Measurements from ENCODE around the gene ECPAS.

DNA sequence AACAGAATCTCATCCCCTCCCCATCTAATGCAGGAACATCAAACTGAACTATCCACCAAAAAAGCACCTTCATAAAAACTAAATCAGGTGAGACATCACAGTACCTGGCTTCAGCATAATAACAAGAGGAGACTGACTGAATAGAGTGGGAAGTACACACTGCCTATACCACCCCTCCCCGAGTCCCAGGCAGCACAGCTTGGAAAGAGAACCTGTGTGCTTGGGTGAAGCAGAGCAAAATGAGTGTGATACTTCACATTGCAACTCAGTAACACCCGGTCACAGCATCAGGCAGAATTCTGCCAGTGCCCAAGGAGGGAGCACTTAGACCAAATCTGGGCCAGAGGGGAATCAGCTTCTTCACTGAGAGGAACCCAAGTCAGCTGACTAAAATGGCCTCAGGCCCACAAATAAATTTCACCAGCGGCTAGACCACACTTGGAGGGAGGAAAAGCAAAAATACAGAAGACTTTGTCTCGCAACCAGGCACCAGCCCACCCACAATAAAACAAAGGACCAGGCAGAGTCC, 84.9 kb downstream of the ECPAS start:
- TF ChIP-seq, protein P1, sequence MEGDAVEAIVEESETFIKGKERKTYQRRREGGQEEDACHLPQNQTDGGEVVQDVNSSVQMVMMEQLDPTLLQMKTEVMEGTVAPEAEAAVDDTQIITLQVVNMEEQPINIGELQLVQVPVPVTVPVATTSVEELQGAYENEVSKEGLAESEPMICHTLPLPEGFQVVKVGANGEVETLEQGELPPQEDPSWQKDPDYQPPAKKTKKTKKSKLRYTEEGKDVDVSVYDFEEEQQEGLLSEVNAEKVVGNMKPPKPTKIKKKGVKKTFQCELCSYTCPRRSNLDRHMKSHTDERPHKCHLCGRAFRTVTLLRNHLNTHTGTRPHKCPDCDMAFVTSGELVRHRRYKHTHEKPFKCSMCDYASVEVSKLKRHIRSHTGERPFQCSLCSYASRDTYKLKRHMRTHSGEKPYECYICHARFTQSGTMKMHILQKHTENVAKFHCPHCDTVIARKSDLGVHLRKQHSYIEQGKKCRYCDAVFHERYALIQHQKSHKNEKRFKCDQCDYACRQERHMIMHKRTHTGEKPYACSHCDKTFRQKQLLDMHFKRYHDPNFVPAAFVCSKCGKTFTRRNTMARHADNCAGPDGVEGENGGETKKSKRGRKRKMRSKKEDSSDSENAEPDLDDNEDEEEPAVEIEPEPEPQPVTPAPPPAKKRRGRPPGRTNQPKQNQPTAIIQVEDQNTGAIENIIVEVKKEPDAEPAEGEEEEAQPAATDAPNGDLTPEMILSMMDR (IDR thresholded peaks at IDR 0.05), result no peak
- TF ChIP-seq, protein P2, sequence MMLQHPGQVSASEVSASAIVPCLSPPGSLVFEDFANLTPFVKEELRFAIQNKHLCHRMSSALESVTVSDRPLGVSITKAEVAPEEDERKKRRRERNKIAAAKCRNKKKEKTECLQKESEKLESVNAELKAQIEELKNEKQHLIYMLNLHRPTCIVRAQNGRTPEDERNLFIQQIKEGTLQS (CRISPR knock-in tag; conservative IDR thresholded peaks at IDR 0.05), result no peak
- no peak for TF ChIP-seq CBFB (CRISPR knock-in tag; IDR thresholded peaks at IDR 0.05; ENCODE audit: low read depth)
- TF ChIP-seq NR2C2 (CRISPR knock-in tag; IDR thresholded peaks at IDR 0.05), result no peak
- no peak for TF ChIP-seq KAT7 (CRISPR knock-in tag; IDR thresholded peaks at IDR 0.05; ENCODE audit: borderline replicate concordance)
- no peak for TF ChIP-seq ZNF232 (CRISPR knock-in tag; IDR thresholded peaks at IDR 0.05)
- no peak for TF ChIP-seq CREB1 (CRISPR knock-in tag; IDR thresholded peaks at IDR 0.05)
- TF ChIP-seq, protein P3, sequence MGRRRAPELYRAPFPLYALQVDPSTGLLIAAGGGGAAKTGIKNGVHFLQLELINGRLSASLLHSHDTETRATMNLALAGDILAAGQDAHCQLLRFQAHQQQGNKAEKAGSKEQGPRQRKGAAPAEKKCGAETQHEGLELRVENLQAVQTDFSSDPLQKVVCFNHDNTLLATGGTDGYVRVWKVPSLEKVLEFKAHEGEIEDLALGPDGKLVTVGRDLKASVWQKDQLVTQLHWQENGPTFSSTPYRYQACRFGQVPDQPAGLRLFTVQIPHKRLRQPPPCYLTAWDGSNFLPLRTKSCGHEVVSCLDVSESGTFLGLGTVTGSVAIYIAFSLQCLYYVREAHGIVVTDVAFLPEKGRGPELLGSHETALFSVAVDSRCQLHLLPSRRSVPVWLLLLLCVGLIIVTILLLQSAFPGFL (CRISPR knock-in tag; IDR thresholded peaks at IDR 0.05; ENCODE audit: borderline replicate concordance), result no peak
- TF ChIP-seq TEAD4 (CRISPR knock-in tag; IDR thresholded peaks at IDR 0.05), result no peak

All from WTC11 (cell line).